Measurements from ENCODE around the gene ULK4. TPM values are rescaled to one million over a fixed set of nuclear protein-coding genes. Genes with fewer than 3 reads are reported as not detected.

ULK4 gene
- total and polyA plus RNA-seq, 9 of the 15 experiments (the other 6 are each of a cell fraction or from before 2014, with no cell fraction given), result 3.0 to 5.9 (median 3.5) TPM

DNA sequence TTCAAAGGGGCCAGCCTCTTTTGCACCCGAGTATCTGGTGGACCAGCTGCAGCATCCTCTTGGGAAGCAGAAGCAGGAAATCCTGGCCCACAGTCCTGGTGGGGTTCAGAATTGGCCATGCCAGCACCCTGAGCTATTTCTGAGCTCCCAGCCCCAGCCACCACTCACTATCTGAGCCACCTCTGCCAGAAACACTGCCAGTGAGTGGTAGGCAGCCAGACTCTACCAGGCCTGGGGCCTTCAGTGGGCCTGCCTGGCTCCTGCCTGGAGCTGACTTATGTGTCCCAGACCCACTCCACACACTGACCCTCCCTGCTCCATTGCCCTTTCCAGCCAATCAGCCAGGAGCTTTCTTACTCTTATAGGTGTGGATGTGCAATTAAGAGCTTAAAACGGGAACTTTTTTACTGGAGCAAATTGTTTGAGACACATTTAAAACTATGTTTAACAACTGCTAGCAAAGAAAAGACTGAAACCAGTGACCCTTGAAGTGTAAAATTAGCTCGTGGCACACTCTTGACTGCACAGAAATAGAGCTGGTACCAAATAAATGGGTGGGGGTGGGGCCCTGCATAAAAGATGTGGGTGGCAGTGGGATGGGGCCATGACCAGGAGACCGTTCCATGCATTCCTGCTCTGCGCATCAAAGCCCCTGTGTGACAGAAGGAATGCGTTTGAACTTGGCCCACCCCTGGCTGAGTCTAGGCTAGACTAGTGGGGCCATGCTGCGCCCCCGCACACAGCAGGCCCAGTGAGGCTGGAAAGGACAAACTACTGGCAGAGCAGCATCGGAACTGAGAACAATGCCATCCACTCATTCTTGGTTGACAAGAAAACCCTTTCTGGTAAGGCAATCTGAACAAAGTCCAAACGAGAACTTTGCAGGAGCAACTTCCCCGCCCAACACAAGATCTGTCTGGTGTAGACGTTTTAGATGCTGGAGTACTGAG, 714.6 kb downstream of the ULK4 start:
- Histone ChIP-seq H3K27ac (ENCODE audit: extremely low read depth, low read depth, low read length) (no peak overlapping the region), H3K27me3 (ENCODE audit: control insufficient read depth in 2 of 2, insufficient read depth in 2 of 2, low read length in 2 of 2) (peaks cover 4 to 26% of the 10 kb centered on the region in 2 experiments; a peak in 3 of 5 replicates), H3K4me1 (replicated peaks in 1 of 2; ENCODE audit: control insufficient read depth in 2 of 2, insufficient read depth in 2 of 2, low read length in 2 of 2) (no peaks in the 10 kb centered on the region), H3K36me3 (ENCODE audit: control insufficient read depth, insufficient read depth, low read length) (no peaks in the 10 kb centered on the region), H3K79me2 (ENCODE audit: control insufficient read depth, insufficient read depth, low read length) (no peaks in the 10 kb centered on the region), H3K9me1 (ENCODE audit: control insufficient read depth, insufficient read depth, low read length) (no peaks in the 10 kb centered on the region), H3K4me2 (ENCODE audit: insufficient read depth, low read length) (no peak overlapping the region), H3K4me3 (no peak overlapping the region), H4K20me1 (replicated peaks; ENCODE audit: control insufficient read depth, insufficient read depth, low read length) (0 out of 2 replicates have a peak, but pooled peaks cover 4% of the 10 kb centered on the region), H3K9ac (ENCODE audit: insufficient read depth in 1 of 2, low read depth in 2 of 2, low read length in 2 of 2) (no peak overlapping the region), H3K9me3 (replicated peaks; ENCODE audit: control insufficient read depth, insufficient read depth, low read depth, low read length) (no peaks in the 10 kb centered on the region), H2AFZ (ENCODE audit: low read depth, low read length) (no peak overlapping the region)
- BruUV-seq (replicated peaks), result no TSS peak
- no peak for TF ChIP-seq KAT8 (IDR thresholded peaks at IDR 0.05; ENCODE audit: low read depth)
- no peak for TF ChIP-seq HNRNPH1 (optimal IDR thresholded peaks at IDR 0.05; ENCODE audit: low read depth, low read length)
- no peak for TF ChIP-seq KLF6 (CRISPR knock-in tag; IDR thresholded peaks at IDR 0.05; ENCODE audit: borderline replicate concordance)
- TF ChIP-seq, protein P1, sequence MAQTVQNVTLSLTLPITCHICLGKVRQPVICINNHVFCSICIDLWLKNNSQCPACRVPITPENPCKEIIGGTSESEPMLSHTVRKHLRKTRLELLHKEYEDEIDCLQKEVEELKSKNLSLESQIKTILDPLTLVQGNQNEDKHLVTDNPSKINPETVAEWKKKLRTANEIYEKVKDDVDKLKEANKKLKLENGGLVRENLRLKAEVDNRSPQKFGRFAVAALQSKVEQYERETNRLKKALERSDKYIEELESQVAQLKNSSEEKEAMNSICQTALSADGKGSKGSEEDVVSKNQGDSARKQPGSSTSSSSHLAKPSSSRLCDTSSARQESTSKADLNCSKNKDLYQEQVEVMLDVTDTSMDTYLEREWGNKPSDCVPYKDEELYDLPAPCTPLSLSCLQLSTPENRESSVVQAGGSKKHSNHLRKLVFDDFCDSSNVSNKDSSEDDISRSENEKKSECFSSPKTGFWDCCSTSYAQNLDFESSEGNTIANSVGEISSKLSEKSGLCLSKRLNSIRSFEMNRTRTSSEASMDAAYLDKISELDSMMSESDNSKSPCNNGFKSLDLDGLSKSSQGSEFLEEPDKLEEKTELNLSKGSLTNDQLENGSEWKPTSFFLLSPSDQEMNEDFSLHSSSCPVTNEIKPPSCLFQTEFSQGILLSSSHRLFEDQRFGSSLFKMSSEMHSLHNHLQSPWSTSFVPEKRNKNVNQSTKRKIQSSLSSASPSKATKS (CRISPR knock-in tag; IDR thresholded peaks at IDR 0.05), result no peak
- TF ChIP-seq, protein P2, sequence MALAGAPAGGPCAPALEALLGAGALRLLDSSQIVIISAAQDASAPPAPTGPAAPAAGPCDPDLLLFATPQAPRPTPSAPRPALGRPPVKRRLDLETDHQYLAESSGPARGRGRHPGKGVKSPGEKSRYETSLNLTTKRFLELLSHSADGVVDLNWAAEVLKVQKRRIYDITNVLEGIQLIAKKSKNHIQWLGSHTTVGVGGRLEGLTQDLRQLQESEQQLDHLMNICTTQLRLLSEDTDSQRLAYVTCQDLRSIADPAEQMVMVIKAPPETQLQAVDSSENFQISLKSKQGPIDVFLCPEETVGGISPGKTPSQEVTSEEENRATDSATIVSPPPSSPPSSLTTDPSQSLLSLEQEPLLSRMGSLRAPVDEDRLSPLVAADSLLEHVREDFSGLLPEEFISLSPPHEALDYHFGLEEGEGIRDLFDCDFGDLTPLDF (CRISPR knock-in tag; IDR thresholded peaks at IDR 0.05), result no peak
- TF ChIP-seq ZNF830 (CRISPR knock-in tag; IDR thresholded peaks at IDR 0.05), result no peak
- TF ChIP-seq NCOA6 (IDR thresholded peaks at IDR 0.05), result no peak
- TF ChIP-seq, protein P3, sequence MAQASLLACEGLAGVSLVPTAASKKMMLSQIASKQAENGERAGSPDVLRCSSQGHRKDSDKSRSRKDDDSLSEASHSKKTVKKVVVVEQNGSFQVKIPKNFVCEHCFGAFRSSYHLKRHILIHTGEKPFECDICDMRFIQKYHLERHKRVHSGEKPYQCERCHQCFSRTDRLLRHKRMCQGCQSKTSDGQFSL (CRISPR knock-in tag; IDR thresholded peaks at IDR 0.05), result no peak
- TF ChIP-seq, protein P3 (tag; IDR thresholded peaks at IDR 0.05), result no peak
- no peak for TF ChIP-seq FOXJ3 (CRISPR knock-in tag; IDR thresholded peaks at IDR 0.05)
- TF ChIP-seq, protein P4, sequence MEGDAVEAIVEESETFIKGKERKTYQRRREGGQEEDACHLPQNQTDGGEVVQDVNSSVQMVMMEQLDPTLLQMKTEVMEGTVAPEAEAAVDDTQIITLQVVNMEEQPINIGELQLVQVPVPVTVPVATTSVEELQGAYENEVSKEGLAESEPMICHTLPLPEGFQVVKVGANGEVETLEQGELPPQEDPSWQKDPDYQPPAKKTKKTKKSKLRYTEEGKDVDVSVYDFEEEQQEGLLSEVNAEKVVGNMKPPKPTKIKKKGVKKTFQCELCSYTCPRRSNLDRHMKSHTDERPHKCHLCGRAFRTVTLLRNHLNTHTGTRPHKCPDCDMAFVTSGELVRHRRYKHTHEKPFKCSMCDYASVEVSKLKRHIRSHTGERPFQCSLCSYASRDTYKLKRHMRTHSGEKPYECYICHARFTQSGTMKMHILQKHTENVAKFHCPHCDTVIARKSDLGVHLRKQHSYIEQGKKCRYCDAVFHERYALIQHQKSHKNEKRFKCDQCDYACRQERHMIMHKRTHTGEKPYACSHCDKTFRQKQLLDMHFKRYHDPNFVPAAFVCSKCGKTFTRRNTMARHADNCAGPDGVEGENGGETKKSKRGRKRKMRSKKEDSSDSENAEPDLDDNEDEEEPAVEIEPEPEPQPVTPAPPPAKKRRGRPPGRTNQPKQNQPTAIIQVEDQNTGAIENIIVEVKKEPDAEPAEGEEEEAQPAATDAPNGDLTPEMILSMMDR (IDR thresholded peaks at IDR 0.05 in 2 of 3, conservative IDR thresholded peaks at IDR 0.05 in 1 of 3; ENCODE audit: insufficient read depth in 2 of 3, low read depth in 1 of 3, low read length in 3 of 3), result no peak
- TF ChIP-seq ZNF232 (CRISPR knock-in tag; IDR thresholded peaks at IDR 0.05), result no peak
- no peak for DNase-seq (ENCODE audit: extremely low read depth in 1 of 4, low spot score in 3 of 4)
- 4% methylated on average over 12 of the region's 12 CpGs for WGBS (ENCODE audit: insufficient coverage, low coverage, missing lambda C conversion rate)
- intact Hi-C loops (cut with micrococcal nuclease) (no loop called here), in situ Hi-C loops (cut with MboI) (no loop called here)
- no peak for FAIRE-seq
- ChIA-PET POLR2A (interaction anchor here (1.4 to 1.5 kb wide), 3 partner anchors 11 to 48 kb away, joined by 3 to 4 read pairs (median 3); partner anchors contain the start of gene CTNNB1), CTCF (ENCODE audit: low intra/inter-chr PET ratio) (no interaction called here)
- ATAC-seq, result no peak

All from K562 (cell line).